HG02938 (cell line): Measurements from ENCODE around the gene CNNM4.

Source experiments
- ATAC-seq: cut with Tn5 transposase; IDR thresholded peaks from one replicate; pipeline ENCODE4 v1.9.1; 2021; ENCODE audit warnings: mild to moderate bottlenecking, moderate library complexity; ENCODE audit not compliant: unreplicated experiment

The CNNM4 gene

GRCh38 chr2:96809951-96810782 lies 49.5 kb downstream of the CNNM4 start:
- ATAC-seq = no peak

GRCh38 chr2:96810783-96811192 lies 50.1 kb downstream of the CNNM4 start:
- no peak for ATAC-seq

GRCh38 chr2:96811917-96812316 lies 51.2 kb downstream of the CNNM4 start:
- ATAC-seq = no peak

- ATAC-seq = no peak
Measured at GRCh38 chr2:96813656-96814055, 53.0 kb downstream of the CNNM4 start.

GRCh38 chr2:96815326-96816126 lies 54.8 kb downstream of the CNNM4 start:
- ATAC-seq = peak; percentile 11

- ATAC-seq = peak; percentile 84
Measured at GRCh38 chr2:96816127-96816835, 55.6 kb downstream of the CNNM4 start, which contains the start of gene CNNM3. Gene CNNM3, plus strand, starts transcription at chr2:96816268. Its CDS starts 10 bp downstream, at chr2:96816278.

GRCh38 chr2:96816836-96817702 lies 56.4 kb downstream of the CNNM4 start:
- ATAC-seq = no peak

GRCh38 chr2:96817882-96818281 lies 57.2 kb downstream of the CNNM4 start:
- ATAC-seq = no peak

- ATAC-seq = no peak
Measured at GRCh38 chr2:96819128-96819875, 58.6 kb downstream of the CNNM4 start.

- no peak for ATAC-seq
Measured at GRCh38 chr2:96819876-96820511, 59.3 kb downstream of the CNNM4 start.

GRCh38 chr2:96821113-96821675 lies 60.5 kb downstream of the CNNM4 start:
- no peak for ATAC-seq

GRCh38 chr2:96822786-96823185 lies 62.1 kb downstream of the CNNM4 start:
- no peak for ATAC-seq

GRCh38 chr2:96823198-96823597 lies 62.5 kb downstream of the CNNM4 start:
- no peak for ATAC-seq

GRCh38 chr2:96824079-96824870 lies 63.6 kb downstream of the CNNM4 start:
- no peak for ATAC-seq

- no peak for ATAC-seq
Measured at GRCh38 chr2:96825057-96825456, 64.4 kb downstream of the CNNM4 start.

- ATAC-seq = no peak
Measured at GRCh38 chr2:96826546-96827278, 66.0 kb downstream of the CNNM4 start.

- no peak for ATAC-seq
Measured at GRCh38 chr2:96828436-96828835, 67.7 kb downstream of the CNNM4 start.
